ENCODE results near the gene MEF2D.
A peak's percentile ranks its signal among the peaks of the same experiment; 100 is the strongest.

The MEF2D gene

DNA sequence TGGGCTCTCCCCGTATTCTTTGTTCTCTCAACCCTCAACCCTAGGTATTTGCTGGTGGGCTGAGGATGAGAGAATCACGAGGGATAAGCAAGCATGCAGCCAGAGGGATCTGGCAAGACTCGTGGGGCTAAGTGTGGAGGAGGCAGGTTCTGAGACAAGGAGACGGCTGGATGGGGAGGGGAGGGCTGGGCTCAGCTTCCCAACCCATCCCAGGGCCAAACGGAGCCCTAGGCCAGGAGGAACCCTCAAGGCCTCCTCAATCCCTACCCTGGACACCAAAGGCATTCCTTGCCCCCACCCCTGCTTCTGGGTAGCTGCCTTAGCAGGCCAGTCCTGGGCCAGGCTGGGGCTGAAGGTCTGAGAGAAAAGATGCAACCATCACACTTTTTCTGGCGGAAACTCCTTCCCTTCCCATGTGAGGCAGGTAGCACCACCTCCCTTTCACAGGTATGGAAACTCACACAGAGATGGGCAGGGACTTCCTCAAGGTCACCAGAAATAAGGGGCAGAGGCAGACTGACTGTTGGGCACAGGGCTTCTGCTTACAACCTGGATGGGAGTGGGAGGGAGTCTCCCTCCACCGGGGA lies 6.2 kb downstream of the MEF2D start:
- DNase-seq, result no peak
- ATAC-seq (replicated peaks), result no peak
- H3K4me1 Mint-ChIP-seq (ENCODE audit: low read depth in 2 of 2), result peaks cover 90 to 93% of the 10 kb centered on the region in 2 donors
- H3K9me3 Mint-ChIP-seq, result no peaks in the 10 kb centered on the region
- H3K27me3 Mint-ChIP-seq, result no peaks in the 10 kb centered on the region
- peaks cover 73% of the 10 kb centered on the region for H3K36me3 Mint-ChIP-seq (ENCODE audit: insufficient read depth)
- peak overlapping the region; percentile 49 to 82 for H3K4me3 Mint-ChIP-seq
- H3K27ac Mint-ChIP-seq, result peak overlapping the region; percentile 94 to 95

DNA sequence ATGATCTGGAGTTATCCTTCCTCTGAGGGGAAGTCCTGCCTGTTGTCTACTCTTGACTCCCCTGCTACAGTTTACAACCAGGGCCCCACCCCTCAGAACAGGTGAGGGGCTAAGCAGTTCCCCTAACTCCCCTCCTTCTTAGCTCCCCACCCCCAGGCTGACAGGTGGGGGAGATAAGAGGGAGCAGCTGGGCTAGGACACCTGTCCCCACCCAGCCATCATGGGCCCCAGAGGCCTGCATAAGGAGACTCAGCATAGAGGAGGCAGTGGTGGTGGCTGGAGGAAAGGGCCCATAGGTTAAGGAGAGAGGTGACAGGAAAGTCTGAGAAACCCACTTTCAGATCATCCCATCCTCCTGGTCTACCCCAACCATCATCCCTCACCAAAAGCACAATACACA lies 6.8 kb downstream of the MEF2D start:
- Mint-ChIP-seq H3K4me3 (peak overlapping the region; percentile 49 to 82), H3K4me1 (ENCODE audit: low read depth in 2 of 2) (peaks cover 91 to 97% of the 10 kb centered on the region in 2 donors), H3K27me3 (no peaks in the 10 kb centered on the region), H3K27ac (peak overlapping the region; percentile 94 to 95), H3K36me3 (ENCODE audit: insufficient read depth) (peaks cover 73% of the 10 kb centered on the region), H3K9me3 (no peaks in the 10 kb centered on the region)
- ATAC-seq (replicated peaks) (no peak), DNase-seq (no peak)

DNA sequence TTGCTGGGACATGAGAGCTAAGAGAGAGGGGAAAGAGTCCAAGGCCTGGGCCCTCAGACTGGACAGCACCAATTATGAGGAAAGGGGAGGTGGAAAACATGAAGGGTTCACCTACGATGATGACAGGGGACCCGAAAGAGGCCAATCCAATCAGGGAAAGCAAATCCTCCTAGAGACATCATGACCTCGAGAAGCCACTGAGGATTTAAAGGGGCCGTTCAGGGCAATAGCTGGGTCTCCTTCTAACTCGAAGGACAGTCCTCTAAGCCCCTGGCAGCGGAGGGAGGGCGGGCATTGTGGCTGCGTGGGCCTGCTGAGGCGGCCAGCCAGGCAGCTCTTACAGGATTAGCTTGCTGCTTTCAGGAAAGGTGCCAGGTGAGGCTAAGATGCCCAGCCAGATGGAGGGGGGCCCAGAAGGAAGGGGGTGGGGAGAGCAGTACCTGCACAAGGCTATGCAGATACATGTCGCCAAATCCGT lies 7.4 kb downstream of the MEF2D start:
- H3K27ac Mint-ChIP-seq, result peak overlapping the region; percentile 94 to 95
- DNase-seq (no peak), ATAC-seq (replicated peaks) (no peak)
- peaks cover 91 to 97% of the 10 kb centered on the region in 2 donors for H3K4me1 Mint-ChIP-seq (ENCODE audit: low read depth in 2 of 2)
- H3K36me3 Mint-ChIP-seq (ENCODE audit: insufficient read depth), result peaks cover 71% of the 10 kb centered on the region
- H3K27me3 Mint-ChIP-seq, result no peaks in the 10 kb centered on the region
- H3K9me3 Mint-ChIP-seq, result no peaks in the 10 kb centered on the region
- H3K4me3 Mint-ChIP-seq, result peak overlapping the region; percentile 77 to 82

DNA sequence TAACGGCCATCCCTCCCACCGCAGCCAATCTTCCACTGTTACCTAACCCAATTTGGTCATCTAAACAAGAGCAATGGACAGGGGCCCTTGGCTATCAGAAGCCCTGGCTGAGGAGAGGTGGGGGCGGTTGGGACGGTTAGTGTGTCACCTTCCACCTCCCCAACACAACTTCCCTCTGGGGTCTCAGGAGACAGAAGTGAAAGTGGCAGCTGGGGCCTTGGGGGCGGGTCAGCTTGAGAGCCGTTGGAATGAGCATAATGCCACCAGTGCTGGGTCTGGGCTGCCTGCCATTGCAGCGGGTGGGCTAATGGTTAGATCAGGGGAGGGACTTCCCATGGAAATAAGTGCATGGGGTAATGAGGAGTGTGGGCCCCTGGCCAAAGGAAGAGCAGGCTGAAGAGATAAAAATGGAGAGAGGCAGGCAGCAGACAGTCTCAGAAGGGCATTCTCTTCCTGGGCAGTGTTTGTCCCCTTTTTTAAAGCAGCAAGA lies 7.9 kb downstream of the MEF2D start:
- ATAC-seq (replicated peaks), result no peak
- no peaks in the 10 kb centered on the region for H3K27me3 Mint-ChIP-seq
- H3K4me1 Mint-ChIP-seq (ENCODE audit: low read depth in 2 of 2), result peaks cover 91 to 97% of the 10 kb centered on the region in 2 donors
- DNase-seq, result no peak
- peaks cover 71% of the 10 kb centered on the region for H3K36me3 Mint-ChIP-seq (ENCODE audit: insufficient read depth)
- H3K4me3 Mint-ChIP-seq, result peak overlapping the region; percentile 77 to 82
- H3K27ac Mint-ChIP-seq, result peak overlapping the region; percentile 94 to 95
- H3K9me3 Mint-ChIP-seq, result no peaks in the 10 kb centered on the region

DNA sequence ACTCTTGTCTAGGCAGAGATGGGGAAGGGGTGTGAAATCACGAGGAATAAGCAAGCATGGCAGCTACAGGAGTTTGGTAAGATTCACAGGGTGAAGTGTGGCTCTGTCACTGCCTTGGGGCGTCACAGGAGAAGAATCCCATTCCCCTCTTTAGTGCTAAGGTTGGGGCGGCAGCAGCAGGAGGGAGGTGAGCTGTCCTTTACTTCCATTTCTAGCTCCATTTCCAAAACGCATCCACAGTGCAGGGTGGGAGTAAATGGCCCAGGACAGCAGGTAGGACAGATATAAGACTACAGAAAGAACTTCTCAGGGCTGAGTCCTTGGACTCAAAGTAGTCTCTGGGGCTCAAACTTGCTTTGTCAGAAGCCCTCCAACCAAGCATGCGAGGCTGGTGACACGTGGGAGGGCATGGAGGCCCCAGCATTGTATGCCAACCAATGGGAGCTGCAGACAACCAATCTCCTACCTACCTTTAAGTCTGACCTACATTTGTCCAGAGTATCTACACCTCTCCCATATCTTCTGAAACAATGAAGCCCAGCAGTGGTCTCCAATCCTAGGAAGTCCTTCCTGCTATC lies 8.5 kb downstream of the MEF2D start:
- H3K27ac Mint-ChIP-seq, result peak overlapping the region; percentile 94 to 95
- peaks cover 91 to 97% of the 10 kb centered on the region in 2 donors for H3K4me1 Mint-ChIP-seq (ENCODE audit: low read depth in 2 of 2)
- H3K4me3 Mint-ChIP-seq, result peak overlapping the region; percentile 77 to 82
- no peak for DNase-seq
- peaks cover 72% of the 10 kb centered on the region for H3K36me3 Mint-ChIP-seq (ENCODE audit: insufficient read depth)
- ATAC-seq (replicated peaks), result no peak
- H3K9me3 Mint-ChIP-seq, result no peaks in the 10 kb centered on the region
- no peaks in the 10 kb centered on the region for H3K27me3 Mint-ChIP-seq

DNA sequence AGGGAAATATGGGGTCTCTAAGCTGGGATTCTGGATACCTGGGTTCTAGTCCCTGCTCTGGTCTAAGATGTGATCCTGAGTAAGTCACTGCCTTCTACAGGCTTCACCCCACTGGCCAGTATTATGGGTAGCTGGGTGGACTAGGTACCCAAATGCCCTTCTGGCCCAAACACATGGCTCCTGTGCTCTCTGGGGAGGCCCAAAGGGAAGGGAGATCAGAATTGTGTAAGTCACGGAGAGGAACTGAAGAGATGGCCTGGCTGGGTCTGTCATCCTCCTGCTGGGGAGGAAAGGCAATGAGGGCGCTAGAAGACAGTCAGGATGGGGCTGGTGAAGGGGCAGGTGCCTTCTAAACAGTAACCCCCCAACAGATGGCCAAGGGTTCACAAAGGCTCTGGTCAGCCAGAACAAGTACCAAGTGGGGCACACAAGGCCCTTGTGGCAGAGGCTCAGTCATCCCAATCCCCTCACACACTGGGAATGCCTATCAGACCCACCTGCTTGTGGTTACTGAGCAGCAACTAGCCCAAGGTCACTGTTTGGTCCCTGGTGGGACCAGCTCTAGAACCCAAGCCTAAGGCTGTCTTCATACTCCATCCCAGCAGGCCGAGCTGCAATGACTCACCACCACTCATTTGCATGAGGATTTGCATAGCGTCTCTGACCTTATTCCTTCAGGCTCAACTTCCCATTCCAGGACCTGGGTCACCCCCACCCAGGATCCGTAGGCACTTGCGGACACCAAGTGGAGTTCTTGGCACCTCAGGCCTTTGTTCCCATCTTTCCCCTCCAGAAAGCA lies 9.2 kb downstream of the MEF2D start:
- DNase-seq, result no peak
- Mint-ChIP-seq H3K4me1 (ENCODE audit: low read depth in 2 of 2) (peaks cover 91 to 97% of the 10 kb centered on the region in 2 donors), H3K27me3 (no peaks in the 10 kb centered on the region), H3K36me3 (ENCODE audit: insufficient read depth) (peaks cover 77% of the 10 kb centered on the region), H3K4me3 (peak overlapping the region; percentile 77 to 82), H3K27ac (peak overlapping the region; percentile 94 to 95), H3K9me3 (no peaks in the 10 kb centered on the region)
- no peak for ATAC-seq (replicated peaks)

DNA sequence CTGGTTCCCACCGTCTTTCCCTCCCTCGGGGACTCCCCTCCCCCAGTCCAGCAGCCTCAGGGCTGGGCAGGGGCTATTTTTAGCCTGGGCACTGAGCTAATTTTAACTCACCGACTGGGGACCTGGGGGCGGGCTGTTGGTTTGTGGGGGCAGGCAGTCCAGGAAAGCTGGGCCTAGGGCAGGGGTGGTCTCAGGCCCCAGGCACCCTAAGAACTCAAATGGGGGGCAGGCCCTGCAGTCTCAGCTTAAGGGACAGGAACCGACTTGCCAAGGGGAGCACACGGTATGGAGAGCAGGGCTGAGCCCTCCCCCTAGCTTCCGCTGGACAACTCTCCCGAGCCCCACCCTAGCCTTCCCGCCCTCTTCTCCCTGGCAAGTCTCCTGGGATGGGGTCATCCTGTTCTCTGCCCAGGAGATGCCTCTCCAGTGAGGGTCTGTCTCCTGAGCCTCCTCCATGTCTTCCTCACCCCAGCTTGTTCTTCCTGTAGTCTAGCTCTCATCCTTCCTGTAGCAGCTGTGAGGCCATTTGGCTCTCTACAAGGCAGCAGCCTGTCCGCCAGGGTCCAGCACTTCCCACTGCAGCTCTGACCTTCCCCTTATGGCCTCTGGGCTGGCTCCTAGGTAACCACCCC lies 10.1 kb downstream of the MEF2D start:
- DNase-seq (no peak), ATAC-seq (replicated peaks) (no peak)
- Mint-ChIP-seq H3K9me3 (no peaks in the 10 kb centered on the region), H3K27ac (peak overlapping the region; percentile 94 to 95), H3K4me1 (ENCODE audit: low read depth in 2 of 2) (peaks cover 90 to 93% of the 10 kb centered on the region in 2 donors), H3K36me3 (ENCODE audit: insufficient read depth) (peaks cover 78% of the 10 kb centered on the region), H3K4me3 (peak overlapping the region; percentile 77 to 82), H3K27me3 (no peaks in the 10 kb centered on the region)

DNA sequence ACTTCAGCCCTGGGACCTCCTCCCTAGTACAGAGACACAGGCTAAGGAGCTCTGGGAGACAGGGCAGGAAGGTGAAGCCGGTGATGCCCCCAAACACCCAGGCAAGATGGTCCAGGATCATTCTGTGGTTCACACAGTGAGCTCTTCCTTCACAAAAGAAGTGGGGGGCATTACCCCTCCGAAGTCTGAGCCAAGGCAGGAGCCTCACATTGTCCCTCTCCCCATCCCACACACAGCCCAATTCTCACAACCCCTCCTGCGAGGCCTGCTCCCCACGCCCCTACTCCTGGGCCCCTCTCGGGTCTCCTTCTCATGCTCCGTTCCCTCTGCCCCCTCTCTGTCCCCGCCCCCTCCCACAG lies 10.7 kb downstream of the MEF2D start:
- no peak for ATAC-seq (replicated peaks)
- no peak for DNase-seq
- Mint-ChIP-seq H3K4me1 (ENCODE audit: low read depth in 2 of 2) (peaks cover 89% of the 10 kb centered on the region in 2 donors), H3K4me3 (peak overlapping the region; percentile 77 to 82), H3K27me3 (no peaks in the 10 kb centered on the region), H3K36me3 (ENCODE audit: insufficient read depth) (peaks cover 75% of the 10 kb centered on the region), H3K9me3 (no peaks in the 10 kb centered on the region), H3K27ac (peak overlapping the region; percentile 94 to 95)

DNA sequence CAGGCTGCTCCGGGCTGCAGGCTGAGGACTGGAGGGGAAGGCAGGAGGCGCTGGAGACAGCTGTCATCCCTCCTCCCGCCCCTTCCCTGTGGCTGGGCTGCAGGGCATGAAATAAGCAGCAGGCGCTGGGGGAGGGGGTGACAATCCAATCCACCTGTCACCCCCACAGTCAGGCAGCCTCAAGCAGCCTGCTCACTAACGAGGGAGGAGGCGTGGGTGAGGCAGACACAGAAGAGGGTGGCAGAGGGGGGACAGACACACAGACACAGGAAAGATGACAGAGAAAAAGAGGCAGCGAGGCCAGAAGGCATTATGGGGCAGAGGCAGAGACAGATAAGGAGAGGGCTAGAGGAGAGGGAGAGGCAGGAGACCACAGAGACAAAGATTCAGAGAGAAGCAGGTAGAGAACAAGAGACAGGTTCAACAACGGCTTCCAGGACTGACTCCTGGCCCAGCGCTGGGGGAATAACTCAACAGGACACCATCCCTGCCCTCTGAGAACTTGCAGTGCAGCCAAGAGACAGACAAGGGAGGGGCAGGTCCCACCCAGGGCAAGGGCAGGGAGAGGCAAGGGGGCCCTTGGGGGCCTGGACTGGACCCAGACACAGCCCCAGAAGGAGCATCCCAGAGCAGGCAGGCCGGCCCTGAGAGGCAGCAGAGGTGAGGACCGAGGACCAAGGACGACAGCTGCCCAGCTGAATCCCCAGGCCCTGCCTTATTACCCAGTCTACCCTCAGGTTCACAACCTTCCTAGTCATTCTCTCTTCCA lies 11.2 kb downstream of the MEF2D start:
- peak; percentile 66 for ATAC-seq (replicated peaks)

DNA sequence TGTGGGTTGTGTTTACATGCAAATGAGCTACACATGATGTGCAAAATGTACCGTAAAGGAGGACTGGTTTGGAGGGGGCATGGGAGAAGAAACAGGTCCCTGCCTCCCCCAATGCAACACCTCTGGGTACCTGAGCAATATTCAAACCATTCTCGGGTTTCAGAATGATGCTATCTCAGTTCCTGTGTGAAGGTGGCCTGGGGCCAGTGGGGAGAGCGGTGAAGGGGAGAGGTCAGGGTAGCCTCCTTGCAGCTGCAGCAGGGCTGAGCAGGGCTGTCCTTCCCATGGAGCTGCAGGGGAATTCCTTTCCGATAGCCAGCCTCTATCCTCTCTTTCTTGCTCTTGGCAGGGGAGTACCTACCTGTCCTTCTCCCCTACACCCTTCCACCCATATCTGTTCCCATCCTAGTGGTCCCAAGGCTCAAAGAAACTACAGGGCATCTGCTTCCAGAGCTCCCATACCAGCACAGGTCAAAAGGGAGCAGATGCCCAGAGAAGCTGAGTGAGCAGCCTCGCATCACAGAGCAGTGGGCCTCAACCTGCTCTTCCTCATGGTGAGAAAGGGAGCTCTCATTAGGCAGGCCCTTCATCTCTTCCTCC lies 11.9 kb downstream of the MEF2D start:
- no peaks in the 10 kb centered on the region for H3K27me3 Mint-ChIP-seq
- H3K4me1 Mint-ChIP-seq (ENCODE audit: low read depth in 2 of 2), result peaks cover 86 to 90% of the 10 kb centered on the region in 2 donors
- DNase-seq, result peak in 2 of 3 experiments; percentile 36
- peaks cover 69% of the 10 kb centered on the region for H3K36me3 Mint-ChIP-seq (ENCODE audit: insufficient read depth)
- ATAC-seq (replicated peaks), result peak; percentile 62
- no peaks in the 10 kb centered on the region for H3K9me3 Mint-ChIP-seq
- peak overlapping the region; percentile 77 to 82 for H3K4me3 Mint-ChIP-seq
- H3K27ac Mint-ChIP-seq, result peak overlapping the region; percentile 94 to 95

More for the DNA sequence above, 11.2 kb downstream of the MEF2D start:
- peak; percentile 41 to 50 (median 49) for DNase-seq
- H3K36me3 Mint-ChIP-seq (ENCODE audit: insufficient read depth), result peaks cover 71% of the 10 kb centered on the region
- no peaks in the 10 kb centered on the region for H3K27me3 Mint-ChIP-seq
- peak overlapping the region; percentile 94 to 95 for H3K27ac Mint-ChIP-seq
- H3K4me1 Mint-ChIP-seq (ENCODE audit: low read depth in 2 of 2), result peaks cover 87 to 91% of the 10 kb centered on the region in 2 donors
- H3K9me3 Mint-ChIP-seq, result no peaks in the 10 kb centered on the region
- peak overlapping the region; percentile 77 to 82 for H3K4me3 Mint-ChIP-seq

DNA sequence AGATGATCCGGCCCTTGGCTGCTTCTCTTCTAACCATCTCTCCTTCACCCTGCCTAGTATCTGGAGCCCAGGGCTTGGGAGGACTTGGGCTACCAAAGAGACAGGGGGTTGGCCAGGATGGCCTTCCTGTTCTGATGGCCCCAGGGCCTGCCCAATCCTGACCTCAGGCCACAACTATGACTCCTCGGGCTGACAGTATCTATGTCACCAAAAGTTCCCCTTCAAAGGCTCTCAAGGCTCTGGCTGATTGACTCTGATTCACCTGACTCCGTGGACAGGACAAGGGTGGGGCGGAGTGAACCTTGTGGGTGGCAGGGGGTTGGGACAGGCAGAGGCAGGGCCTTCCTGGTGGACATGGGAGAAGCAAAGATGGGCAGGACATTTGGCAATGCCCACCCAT lies 12.7 kb downstream of the MEF2D start:
- peak overlapping the region; percentile 77 to 82 for H3K4me3 Mint-ChIP-seq
- peaks cover 82 to 92% of the 10 kb centered on the region in 2 donors for H3K4me1 Mint-ChIP-seq (ENCODE audit: low read depth in 2 of 2)
- DNase-seq (no peak), ATAC-seq (replicated peaks) (peak; percentile 34)
- H3K27me3 Mint-ChIP-seq, result no peaks in the 10 kb centered on the region
- H3K9me3 Mint-ChIP-seq, result no peaks in the 10 kb centered on the region
- H3K27ac Mint-ChIP-seq, result peak overlapping the region; percentile 94 to 95
- H3K36me3 Mint-ChIP-seq (ENCODE audit: insufficient read depth), result peaks cover 73% of the 10 kb centered on the region

Measured in effector memory CD8-positive, alpha-beta T cell (primary cell).